GM19452 (cell line): ENCODE results near the gene TMEM8B.

ENCODE experiments used
- ATAC-seq: cut with Tn5 transposase; IDR thresholded peaks from one replicate; pipeline ENCODE4 v1.9.1; 2021; ENCODE audit not compliant: unreplicated experiment

TMEM8B gene

DNA sequence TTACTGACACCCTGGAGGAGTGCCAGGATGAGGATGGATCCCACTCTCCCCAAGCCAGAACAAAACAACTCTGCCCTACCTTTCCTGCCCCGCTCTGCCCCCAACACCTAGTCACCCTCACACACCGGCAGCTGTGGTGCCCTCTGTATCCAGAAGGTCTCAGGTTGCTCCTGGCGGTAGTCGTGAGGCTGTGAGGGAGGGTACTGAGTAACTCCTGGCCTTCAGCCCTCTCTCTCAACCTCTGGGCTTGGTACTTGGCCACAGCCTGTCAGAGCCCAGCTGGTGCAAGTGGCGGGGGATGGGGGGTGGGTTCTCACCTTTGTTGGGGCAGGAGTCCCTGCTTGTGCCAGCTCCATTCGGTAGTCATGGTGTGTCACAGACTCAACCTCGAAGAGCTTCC is 18.9 kb upstream of the TMEM8B start:
- ATAC-seq = no peak

DNA sequence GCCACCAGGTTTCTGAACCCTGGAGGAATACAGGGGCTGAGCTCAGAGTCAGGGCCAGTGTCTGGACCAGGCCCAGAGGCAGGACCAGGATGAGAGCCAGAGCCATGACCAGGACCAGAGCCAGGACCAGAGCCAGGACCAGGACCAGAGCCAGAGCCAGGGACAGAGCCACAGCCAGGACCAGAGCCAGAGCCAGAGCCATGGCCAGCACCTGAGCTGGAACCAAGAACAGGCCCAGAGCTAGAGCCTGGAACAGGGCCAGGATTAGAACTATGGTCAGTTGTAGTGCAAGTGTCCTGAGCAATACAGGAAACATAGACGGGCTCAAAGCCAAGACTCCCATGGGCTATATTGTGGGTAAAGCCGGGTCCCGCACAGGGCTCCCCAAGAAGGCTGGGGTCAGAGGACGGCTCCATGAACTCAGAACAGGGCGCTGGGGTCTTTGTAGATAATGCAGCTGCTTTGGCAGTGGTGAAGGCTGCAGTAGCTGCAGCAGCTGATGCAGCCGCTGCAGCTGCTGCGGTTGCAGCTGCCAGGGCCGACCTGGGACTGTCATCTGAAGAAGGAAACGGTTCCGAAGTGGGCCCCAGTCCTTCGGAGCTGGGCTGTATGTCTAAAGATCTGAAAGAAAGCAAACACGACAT is 17.5 kb upstream of the TMEM8B start:
- ATAC-seq = no peak

DNA sequence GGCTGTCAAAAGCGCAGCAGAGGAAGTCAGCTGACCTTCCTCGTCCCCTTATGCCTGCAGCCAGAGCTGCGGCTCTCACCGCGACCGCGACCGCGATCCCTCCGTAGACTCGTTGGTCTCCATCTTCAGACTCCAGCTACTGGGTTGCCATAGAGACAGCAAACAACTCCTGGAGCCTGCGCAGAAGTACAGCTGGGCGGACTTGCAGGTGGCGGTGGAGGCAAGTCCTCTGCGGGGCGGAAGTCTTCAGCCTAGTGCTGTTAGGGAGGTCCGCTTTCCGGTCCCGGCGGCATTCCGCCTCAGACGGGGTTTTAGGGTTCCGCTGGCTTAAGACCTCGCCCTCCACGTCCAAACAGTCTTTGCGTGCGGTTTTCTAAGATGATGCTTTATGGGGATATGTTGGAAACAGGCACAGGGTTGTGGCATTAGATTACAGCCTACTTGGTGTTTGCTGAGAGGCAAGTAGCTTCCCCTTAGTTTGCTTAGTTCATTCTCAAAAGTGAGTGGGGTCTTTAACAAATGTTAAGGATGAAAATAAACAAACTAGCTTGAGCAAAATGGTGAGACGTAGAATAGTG is 16.9 kb upstream of the TMEM8B start, which contains the start of gene SPAG8:
SPAG8 (minus strand) TSS at position 238 of the 578 bp plus-strand sequence; CDS start at position 123, 115 bp downstream.
- peak; percentile 69 for ATAC-seq

GRCh38 chr9:35813434-35814105 is 15.5 kb upstream of the TMEM8B start:
- ATAC-seq = no peak

GRCh38 chr9:35814106-35814840 is 14.8 kb upstream of the TMEM8B start:
- peak; percentile 20 for ATAC-seq

DNA sequence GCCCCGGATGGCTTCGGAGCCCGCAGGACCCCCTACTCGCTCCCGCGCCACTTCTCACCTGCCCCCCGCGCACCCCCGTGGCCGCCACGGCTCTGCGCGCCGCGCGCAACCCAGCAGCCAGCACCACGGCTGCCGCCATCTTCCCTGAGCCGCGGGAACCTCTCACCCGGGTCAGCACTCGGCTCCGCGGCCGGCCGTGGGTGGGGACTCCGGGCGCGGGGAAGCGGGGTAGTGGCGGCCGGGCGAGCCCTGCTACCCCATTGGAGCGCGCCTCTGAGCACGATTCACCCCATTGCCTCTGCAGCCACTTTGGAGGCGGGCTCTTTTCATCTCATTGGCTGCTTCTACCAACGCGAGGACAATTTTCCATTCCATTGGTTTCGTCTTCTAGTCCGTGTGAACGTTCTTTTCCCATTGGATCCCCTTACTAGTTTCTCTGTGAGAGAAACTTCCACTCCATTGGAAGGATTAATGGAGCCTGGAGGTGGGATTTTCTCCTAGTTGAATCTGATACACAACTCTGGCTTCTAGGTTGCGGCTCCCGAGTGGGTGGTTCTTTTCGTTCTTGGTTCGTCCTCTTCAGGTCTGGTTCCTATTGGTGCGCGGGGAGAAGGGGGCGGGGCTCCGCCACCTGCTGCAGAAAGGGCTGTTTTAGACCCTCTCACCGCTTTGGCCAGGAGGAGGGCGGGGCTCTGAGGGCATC is 14.0 kb upstream of the TMEM8B start, which contains the start of gene HINT2:
HINT2 (minus strand) TSS at position 202 of the 703 bp plus-strand sequence; CDS start at position 139, 63 bp downstream.
- ATAC-seq = peak; percentile 70

GRCh38 chr9:35816708-35817107 is 12.3 kb upstream of the TMEM8B start:
- no peak for ATAC-seq

DNA sequence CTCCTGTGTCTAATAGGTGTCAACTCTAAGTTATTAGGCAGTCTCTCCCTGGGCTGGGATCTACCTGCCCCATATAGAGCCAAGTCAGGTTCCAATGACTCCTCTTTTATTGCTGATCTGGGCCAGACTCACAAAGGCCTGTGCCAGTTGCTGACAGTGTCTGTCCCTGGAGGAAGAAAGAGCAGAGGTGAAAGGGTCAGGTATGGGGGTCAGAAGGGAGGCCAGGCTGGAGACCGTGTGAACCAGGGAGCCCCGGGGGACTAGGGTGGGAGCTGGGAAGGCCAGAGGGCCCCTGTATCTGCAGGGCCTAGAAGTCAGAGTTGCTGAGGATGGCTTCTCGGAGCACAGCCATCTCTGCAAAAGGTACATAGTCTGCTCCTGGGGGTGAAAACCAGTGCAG is 10.7 kb upstream of the TMEM8B start:
- no peak for ATAC-seq

GRCh38 chr9:35820076-35820475 is 9.0 kb upstream of the TMEM8B start:
- no peak for ATAC-seq

- ATAC-seq = no peak
These were observed 6.1 kb upstream of the TMEM8B start for GRCh38 chr9:35822926-35823325.

- peak; percentile 49 for ATAC-seq
These were observed 2.8 kb upstream of the TMEM8B start for GRCh38 chr9:35826071-35826701.

GRCh38 chr9:35827486-35827885 is 1.5 kb upstream of the TMEM8B start:
- ATAC-seq = no peak

DNA sequence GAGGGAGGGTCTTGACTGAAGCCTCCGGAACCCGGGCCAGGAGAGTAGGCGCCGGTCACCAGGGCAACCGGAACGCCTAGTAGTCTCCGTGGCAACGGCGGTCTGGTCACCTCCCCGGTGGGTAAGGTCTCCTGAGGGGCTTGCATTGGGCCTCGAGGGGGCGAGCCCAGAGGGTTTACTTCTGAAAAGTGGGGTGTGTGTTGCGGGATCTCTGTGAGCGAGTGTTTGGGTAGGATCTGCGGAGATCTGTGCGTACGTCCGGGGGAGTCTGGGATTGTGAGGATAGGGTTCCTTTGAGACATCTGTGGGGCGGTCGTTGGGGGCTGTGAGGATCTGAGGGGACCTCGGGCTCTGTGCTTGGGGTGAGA is 328 bp upstream of the TMEM8B start, which contains the start of gene FAM221B:
FAM221B (minus strand) TSS at position 17 of the 368 bp plus-strand sequence. CDS start 2,571 bp downstream, outside the sequence.
- ATAC-seq = peak; percentile 3

- ATAC-seq = no peak
These were observed 702 bp downstream of the TMEM8B start for GRCh38 chr9:35829764-35830096.

GRCh38 chr9:35831040-35831439 is 2.0 kb downstream of the TMEM8B start:
- no peak for ATAC-seq

DNA sequence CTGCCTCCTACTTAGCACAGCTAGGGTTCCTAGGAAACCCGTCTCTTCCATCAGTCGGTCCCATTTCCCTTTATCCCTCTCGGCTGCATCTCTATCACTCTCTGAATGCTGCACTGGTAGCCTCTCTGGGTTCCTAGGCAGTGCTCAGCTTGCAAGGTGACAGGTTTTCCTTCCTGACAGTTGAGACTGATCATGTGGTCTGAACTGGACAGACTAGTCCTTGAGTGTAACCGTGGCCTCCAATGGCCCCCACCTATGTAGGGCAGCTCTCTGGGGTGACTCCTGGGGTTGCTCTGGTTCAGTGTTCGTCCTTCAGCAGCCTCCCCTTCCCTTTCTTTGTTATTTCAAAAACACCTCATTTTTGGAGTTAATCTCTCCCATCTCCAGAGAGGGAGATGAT is 3.8 kb downstream of the TMEM8B start:
- no peak for ATAC-seq

DNA sequence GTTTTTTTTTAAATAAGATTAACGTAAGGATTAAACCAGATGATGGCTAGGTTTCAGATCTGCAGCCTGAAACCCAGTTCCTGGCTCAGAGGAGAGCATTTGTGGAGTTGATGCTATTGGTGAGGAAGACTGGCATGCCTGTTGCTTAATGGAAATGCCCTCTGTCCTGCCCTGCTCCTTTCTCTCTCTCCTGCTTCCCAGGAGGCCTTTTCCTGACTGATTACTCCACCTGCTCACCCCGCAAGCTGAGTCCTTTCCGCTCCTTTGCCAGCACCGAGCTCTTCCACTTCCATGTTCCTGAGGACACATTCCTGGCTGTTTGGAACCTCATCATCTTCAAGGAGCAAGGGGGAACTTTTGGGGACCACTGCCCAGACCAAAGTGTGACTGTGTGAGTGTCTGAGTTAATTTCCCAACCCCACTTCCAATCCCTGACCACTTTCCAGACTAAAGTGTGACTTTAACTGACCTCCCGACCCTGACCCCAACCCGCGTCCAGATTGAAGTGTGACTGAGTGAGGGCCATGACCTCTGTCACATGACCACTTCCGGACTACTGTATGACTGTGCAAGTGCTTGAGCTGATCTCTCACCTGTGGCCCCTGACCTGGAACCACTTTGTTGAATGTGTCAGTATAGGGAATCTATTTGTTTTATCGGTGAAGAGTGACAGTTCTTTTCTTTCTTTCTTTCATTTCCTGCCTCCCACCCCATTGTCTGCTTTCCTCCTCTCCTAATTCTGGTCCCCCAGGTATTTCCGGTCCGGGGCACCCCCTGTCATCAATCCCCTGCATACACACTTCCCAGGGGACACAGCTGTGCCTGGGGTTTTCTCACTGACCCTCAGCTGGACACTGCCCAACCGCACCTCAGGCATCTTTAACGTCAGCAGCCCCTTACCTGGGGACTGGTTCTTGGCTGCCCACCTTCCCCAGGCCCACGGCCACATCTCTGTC is 5.5 kb downstream of the TMEM8B start:
- no peak for ATAC-seq

GRCh38 chr9:35835216-35835632 is 6.2 kb downstream of the TMEM8B start:
- no peak for ATAC-seq

- ATAC-seq = no peak
These were observed 6.7 kb downstream of the TMEM8B start for GRCh38 chr9:35835766-35836165.
